ENCODE results near the gene WDR77. TPM values are rescaled to one million over a fixed set of nuclear protein-coding genes. Genes with fewer than 3 reads are reported as not detected.

Gene WDR77
- total and polyA plus RNA-seq, 2 donors (not counting 1 experiment from before 2014, with no cell fraction given) = 21.8 to 62.0 TPM

DNA sequence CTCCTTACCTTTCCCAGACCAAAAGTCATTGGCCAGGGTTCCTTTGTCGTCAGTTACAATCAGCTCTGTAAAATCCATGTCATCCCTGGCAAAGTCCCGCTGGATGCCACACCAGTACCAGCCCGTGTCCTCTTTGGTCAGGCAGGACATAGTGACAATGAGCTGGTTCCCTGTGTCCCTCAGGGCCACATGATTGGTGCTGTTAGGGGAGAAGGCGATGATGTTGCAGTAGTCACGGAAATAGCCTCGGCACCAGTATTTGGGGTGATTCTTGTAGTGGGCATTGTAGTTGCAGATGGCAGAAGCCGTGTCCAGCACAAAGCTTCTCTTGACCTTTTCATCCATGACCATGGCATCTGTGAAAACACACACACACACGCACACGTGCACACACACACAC, 39.6 kb upstream of the WDR77 start:
- H2AFZ ChIP-seq (ENCODE audit: low read length) = no peak overlapping the region
- no peaks in the 10 kb centered on the region for H3K9me3 ChIP-seq (ENCODE audit: control insufficient read depth, insufficient read depth, low read depth, low read length)
- H3K4me3 ChIP-seq (replicated peaks in 1 of 4; ENCODE audit: control extremely low read depth in 1 of 4, insufficient read depth in 1 of 4, low read depth in 3 of 4, low read length in 4 of 4) = no peak overlapping the region
- H3K4me1 ChIP-seq (ENCODE audit: control insufficient read depth, extremely low read depth, insufficient read depth, low read length) = no peaks in the 10 kb centered on the region
- TF ChIP-seq, protein P1, sequence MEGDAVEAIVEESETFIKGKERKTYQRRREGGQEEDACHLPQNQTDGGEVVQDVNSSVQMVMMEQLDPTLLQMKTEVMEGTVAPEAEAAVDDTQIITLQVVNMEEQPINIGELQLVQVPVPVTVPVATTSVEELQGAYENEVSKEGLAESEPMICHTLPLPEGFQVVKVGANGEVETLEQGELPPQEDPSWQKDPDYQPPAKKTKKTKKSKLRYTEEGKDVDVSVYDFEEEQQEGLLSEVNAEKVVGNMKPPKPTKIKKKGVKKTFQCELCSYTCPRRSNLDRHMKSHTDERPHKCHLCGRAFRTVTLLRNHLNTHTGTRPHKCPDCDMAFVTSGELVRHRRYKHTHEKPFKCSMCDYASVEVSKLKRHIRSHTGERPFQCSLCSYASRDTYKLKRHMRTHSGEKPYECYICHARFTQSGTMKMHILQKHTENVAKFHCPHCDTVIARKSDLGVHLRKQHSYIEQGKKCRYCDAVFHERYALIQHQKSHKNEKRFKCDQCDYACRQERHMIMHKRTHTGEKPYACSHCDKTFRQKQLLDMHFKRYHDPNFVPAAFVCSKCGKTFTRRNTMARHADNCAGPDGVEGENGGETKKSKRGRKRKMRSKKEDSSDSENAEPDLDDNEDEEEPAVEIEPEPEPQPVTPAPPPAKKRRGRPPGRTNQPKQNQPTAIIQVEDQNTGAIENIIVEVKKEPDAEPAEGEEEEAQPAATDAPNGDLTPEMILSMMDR (conservative IDR thresholded peaks at IDR 0.05 in 1 of 2, IDR thresholded peaks at IDR 0.05 in 1 of 2; ENCODE audit: low read depth in 1 of 2, low read length in 2 of 2) = no peak
- no peak for TF ChIP-seq EZH2 (IDR thresholded peaks at IDR 0.05; ENCODE audit: low read length, missing control alignments)
- H3K4me2 ChIP-seq (ENCODE audit: extremely low read depth, insufficient read depth, low read length) = no peak overlapping the region
- H3K36me3 ChIP-seq (ENCODE audit: control insufficient read depth, insufficient read depth, low read length) = no peaks in the 10 kb centered on the region
- H3K27me3 ChIP-seq (ENCODE audit: control insufficient read depth, insufficient read depth, low read length) = peaks cover 11% of the 10 kb centered on the region
- no peak overlapping the region for H3K27ac ChIP-seq (ENCODE audit: insufficient read depth, low read length)
- H3K79me2 ChIP-seq (ENCODE audit: control insufficient read depth, insufficient read depth, low read length) = no peaks in the 10 kb centered on the region
- DNase-seq (ENCODE audit: low read depth in 2 of 2) = no peak
- H3K9ac ChIP-seq (ENCODE audit: insufficient read depth, low read length) = no peak overlapping the region
- H4K20me1 ChIP-seq (ENCODE audit: control insufficient read depth, extremely low read depth, insufficient read depth, low read length) = no peaks in the 10 kb centered on the region

DNA sequence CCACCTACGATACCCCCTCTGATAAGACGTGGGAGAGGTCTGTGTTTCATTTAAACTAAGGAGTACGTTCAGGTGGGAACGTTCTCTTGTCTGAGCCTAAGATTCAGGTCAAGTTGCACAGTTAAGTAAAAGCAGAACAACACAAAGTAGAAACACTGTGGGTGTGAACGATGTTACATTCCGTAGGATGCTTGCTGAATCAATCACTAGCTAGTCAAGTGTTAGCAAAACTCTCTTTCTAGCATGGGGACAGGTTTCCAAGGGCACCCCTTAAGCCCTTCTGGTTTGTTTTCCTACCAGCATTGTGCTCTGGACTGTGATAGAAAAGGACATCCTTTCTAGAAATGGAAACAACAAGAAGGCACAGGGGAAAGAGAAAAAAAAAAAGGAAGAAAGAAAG, 38.1 kb upstream of the WDR77 start:
- Histone ChIP-seq H3K4me3 (replicated peaks in 1 of 4; ENCODE audit: control extremely low read depth in 1 of 4, insufficient read depth in 1 of 4, low read depth in 3 of 4, low read length in 4 of 4) (no peak overlapping the region), H4K20me1 (ENCODE audit: control insufficient read depth, extremely low read depth, insufficient read depth, low read length) (no peaks in the 10 kb centered on the region), H3K4me2 (ENCODE audit: extremely low read depth, insufficient read depth, low read length) (no peak overlapping the region), H3K27ac (ENCODE audit: insufficient read depth, low read length) (no peak overlapping the region), H3K9ac (ENCODE audit: insufficient read depth, low read length) (no peak overlapping the region), H3K9me3 (ENCODE audit: control insufficient read depth, insufficient read depth, low read depth, low read length) (no peaks in the 10 kb centered on the region), H3K36me3 (ENCODE audit: control insufficient read depth, insufficient read depth, low read length) (no peaks in the 10 kb centered on the region), H3K4me1 (ENCODE audit: control insufficient read depth, extremely low read depth, insufficient read depth, low read length) (no peaks in the 10 kb centered on the region), H3K79me2 (ENCODE audit: control insufficient read depth, insufficient read depth, low read length) (no peaks in the 10 kb centered on the region), H3K27me3 (ENCODE audit: control insufficient read depth, insufficient read depth, low read length) (peaks cover 7% of the 10 kb centered on the region), H2AFZ (ENCODE audit: low read length) (no peak overlapping the region)
- no peak for DNase-seq (ENCODE audit: low read depth in 2 of 2)
- TF ChIP-seq, protein P1 (conservative IDR thresholded peaks at IDR 0.05 in 1 of 2, IDR thresholded peaks at IDR 0.05 in 1 of 2; ENCODE audit: low read depth in 1 of 2, low read length in 2 of 2) = no peak
- TF ChIP-seq EZH2 (IDR thresholded peaks at IDR 0.05; ENCODE audit: low read length, missing control alignments) = no peak

DNA sequence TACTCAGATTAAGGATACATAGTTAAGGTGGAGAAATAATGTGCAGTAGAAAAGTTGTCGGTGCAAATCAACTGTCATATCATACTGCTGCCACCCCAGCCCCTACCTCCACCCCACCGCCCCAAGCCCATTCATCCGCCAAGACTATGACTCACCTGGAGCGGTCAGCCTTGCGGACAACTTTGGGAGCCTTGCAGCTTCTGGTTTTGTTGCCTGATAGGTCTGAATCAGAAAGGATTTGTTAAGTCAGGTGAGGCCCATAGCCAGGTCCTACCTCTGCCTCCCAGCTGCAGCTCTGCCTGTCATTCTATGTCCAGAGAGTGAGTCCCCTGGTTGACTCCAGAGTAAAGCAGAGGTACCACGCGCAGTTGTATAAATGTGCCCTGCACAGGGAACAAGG, 37.4 kb upstream of the WDR77 start:
- no peaks in the 10 kb centered on the region for H3K79me2 ChIP-seq (ENCODE audit: control insufficient read depth, insufficient read depth, low read length)
- no peak overlapping the region for H3K4me2 ChIP-seq (ENCODE audit: extremely low read depth, insufficient read depth, low read length)
- H3K27ac ChIP-seq (ENCODE audit: insufficient read depth, low read length) = no peak overlapping the region
- H3K27me3 ChIP-seq (ENCODE audit: control insufficient read depth, insufficient read depth, low read length) = peaks cover 7% of the 10 kb centered on the region
- H3K4me1 ChIP-seq (ENCODE audit: control insufficient read depth, extremely low read depth, insufficient read depth, low read length) = no peaks in the 10 kb centered on the region
- no peak overlapping the region for H2AFZ ChIP-seq (ENCODE audit: low read length)
- no peak overlapping the region for H3K4me3 ChIP-seq (replicated peaks in 1 of 4; ENCODE audit: control extremely low read depth in 1 of 4, insufficient read depth in 1 of 4, low read depth in 3 of 4, low read length in 4 of 4)
- H4K20me1 ChIP-seq (ENCODE audit: control insufficient read depth, extremely low read depth, insufficient read depth, low read length) = no peaks in the 10 kb centered on the region
- no peaks in the 10 kb centered on the region for H3K9me3 ChIP-seq (ENCODE audit: control insufficient read depth, insufficient read depth, low read depth, low read length)
- no peak overlapping the region for H3K9ac ChIP-seq (ENCODE audit: insufficient read depth, low read length)
- DNase-seq (ENCODE audit: low read depth in 2 of 2) = no peak
- TF ChIP-seq, protein P1 (conservative IDR thresholded peaks at IDR 0.05 in 1 of 2, IDR thresholded peaks at IDR 0.05 in 1 of 2; ENCODE audit: low read depth in 1 of 2, low read length in 2 of 2) = no peak
- TF ChIP-seq EZH2 (IDR thresholded peaks at IDR 0.05; ENCODE audit: low read length, missing control alignments) = no peak
- H3K36me3 ChIP-seq (ENCODE audit: control insufficient read depth, insufficient read depth, low read length) = no peaks in the 10 kb centered on the region
